Ectodermal cell (in vitro differentiated cells): ENCODE measurements around the gene ISL2.

Experiments
- H3K27ac ChIP-seq: 2 replicates; pipeline ENCODE4 v1.7.0; 2013; ENCODE audit warnings: mild to moderate bottlenecking, low read depth, low read length; ENCODE audit not compliant: insufficient read depth, poor library complexity, severe bottlenecking
- H3K27me3 ChIP-seq: 2 replicates; pipeline ENCODE4 v1.7.0; 2013; ENCODE audit warnings: mild to moderate bottlenecking, low read length; ENCODE audit not compliant: insufficient read depth, control insufficient read depth, poor library complexity, severe bottlenecking
- H3K36me3 ChIP-seq: one replicate; pipeline ENCODE4 v1.7.0; 2013; ENCODE audit warnings: low read length; ENCODE audit not compliant: control insufficient read depth, insufficient read depth
- H3K4me1 ChIP-seq: one replicate; pipeline ENCODE4 v1.7.0; 2013; ENCODE audit warnings: low read length; ENCODE audit not compliant: control insufficient read depth, insufficient read depth
- H3K4me3 ChIP-seq: 2 replicates; pipeline ENCODE4 v1.7.0; 2013; ENCODE audit warnings: low read depth, low read length, control low read depth; ENCODE audit not compliant: insufficient read depth
- H3K9me3 ChIP-seq: 2 replicates; pipeline ENCODE4 v1.7.0; 2013; ENCODE audit warnings: mild to moderate bottlenecking, low read length, moderate library complexity; ENCODE audit not compliant: control insufficient read depth
- WGBS, 2 experiments: methylation state at CpG; one replicate each; pipeline ENCODE4 v1.1.7; 2013; ENCODE audit warnings: missing lambda C conversion rate in 2 of 2; 5-methylcytosine and 5-hydroxymethylcytosine counted together

Gene ISL2

GRCh38 chr15:76327191-76328105 lies 9.1 kb upstream of the ISL2 start:
- Histone ChIP-seq H3K9me3 (no peaks in the 10 kb centered on the region), H3K4me1 (no peaks in the 10 kb centered on the region), H3K27ac (no peak overlapping the region), H3K27me3 (no peaks in the 10 kb centered on the region), H3K36me3 (no peaks in the 10 kb centered on the region), H3K4me3 (no peak overlapping the region)
- 84 to 85% methylated on average over 8 of the region's 8 CpGs for WGBS, 2 experiments

- Histone ChIP-seq H3K4me1 (no peaks in the 10 kb centered on the region), H3K27me3 (peaks cover 4% of the 10 kb centered on the region), H3K9me3 (no peaks in the 10 kb centered on the region), H3K27ac (no peak overlapping the region), H3K4me3 (no peak overlapping the region), H3K36me3 (no peaks in the 10 kb centered on the region)
- 90 to 92% methylated on average over 7 to 8 of the region's 8 CpGs for WGBS, 2 experiments
These were observed 8.4 kb upstream of the ISL2 start for GRCh38 chr15:76328106-76328696.

- 94 to 96% methylated on average over 4 of the region's 4 CpGs for WGBS, 2 experiments
- H3K4me3 ChIP-seq = no peak overlapping the region
- H3K27me3 ChIP-seq = peaks cover 11% of the 10 kb centered on the region
- no peaks in the 10 kb centered on the region for H3K4me1 ChIP-seq
- no peak overlapping the region for H3K27ac ChIP-seq
- no peaks in the 10 kb centered on the region for H3K36me3 ChIP-seq
- H3K9me3 ChIP-seq = no peaks in the 10 kb centered on the region
These were observed 7.6 kb upstream of the ISL2 start for GRCh38 chr15:76328958-76329357.

GRCh38 chr15:76330080-76330680 lies 6.4 kb upstream of the ISL2 start:
- H3K4me3 ChIP-seq = no peak overlapping the region
- H3K4me1 ChIP-seq = peaks cover 2% of the 10 kb centered on the region
- no peaks in the 10 kb centered on the region for H3K9me3 ChIP-seq
- H3K27me3 ChIP-seq = peaks cover 23% of the 10 kb centered on the region
- WGBS, 2 experiments = 75 to 78% methylated on average over 7 of the region's 7 CpGs
- no peaks in the 10 kb centered on the region for H3K36me3 ChIP-seq
- H3K27ac ChIP-seq = no peak overlapping the region

GRCh38 chr15:76332796-76333195 lies 3.8 kb upstream of the ISL2 start:
- Histone ChIP-seq H3K9me3 (no peaks in the 10 kb centered on the region), H3K27me3 (peaks cover 49% of the 10 kb centered on the region), H3K4me1 (peaks cover 15% of the 10 kb centered on the region), H3K27ac (no peak overlapping the region), H3K36me3 (no peaks in the 10 kb centered on the region), H3K4me3 (no peak overlapping the region)
- 86 to 92% methylated on average over 1 of the region's 1 CpG for WGBS, 2 experiments

DNA sequence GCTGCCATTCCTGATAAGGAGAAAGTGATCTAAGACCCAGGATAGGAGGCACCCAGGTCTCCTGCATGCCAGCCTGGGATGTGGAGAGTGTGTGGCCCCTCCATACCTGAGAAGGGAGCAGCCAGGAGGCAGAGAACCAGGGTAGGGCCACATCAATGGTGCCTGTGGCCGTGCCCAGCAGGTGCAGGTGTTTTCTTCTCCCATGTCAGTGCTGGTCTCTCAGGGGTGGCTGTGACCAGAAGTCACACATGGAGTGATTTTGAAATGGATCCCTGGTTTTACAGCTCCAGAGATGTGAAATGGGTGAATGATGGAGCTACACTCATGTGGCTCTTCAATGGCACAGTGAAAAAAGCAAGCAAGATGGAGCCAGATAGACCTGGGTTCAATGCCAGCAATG lies 3.3 kb upstream of the ISL2 start:
- no peaks in the 10 kb centered on the region for H3K9me3 ChIP-seq
- H3K4me3 ChIP-seq = no peak overlapping the region
- H3K36me3 ChIP-seq = no peaks in the 10 kb centered on the region
- H3K4me1 ChIP-seq = peaks cover 15% of the 10 kb centered on the region
- H3K27ac ChIP-seq = no peak overlapping the region
- 85 to 93% methylated on average over 1 of the region's 1 CpG for WGBS, 2 experiments
- H3K27me3 ChIP-seq = peaks cover 54% of the 10 kb centered on the region

DNA sequence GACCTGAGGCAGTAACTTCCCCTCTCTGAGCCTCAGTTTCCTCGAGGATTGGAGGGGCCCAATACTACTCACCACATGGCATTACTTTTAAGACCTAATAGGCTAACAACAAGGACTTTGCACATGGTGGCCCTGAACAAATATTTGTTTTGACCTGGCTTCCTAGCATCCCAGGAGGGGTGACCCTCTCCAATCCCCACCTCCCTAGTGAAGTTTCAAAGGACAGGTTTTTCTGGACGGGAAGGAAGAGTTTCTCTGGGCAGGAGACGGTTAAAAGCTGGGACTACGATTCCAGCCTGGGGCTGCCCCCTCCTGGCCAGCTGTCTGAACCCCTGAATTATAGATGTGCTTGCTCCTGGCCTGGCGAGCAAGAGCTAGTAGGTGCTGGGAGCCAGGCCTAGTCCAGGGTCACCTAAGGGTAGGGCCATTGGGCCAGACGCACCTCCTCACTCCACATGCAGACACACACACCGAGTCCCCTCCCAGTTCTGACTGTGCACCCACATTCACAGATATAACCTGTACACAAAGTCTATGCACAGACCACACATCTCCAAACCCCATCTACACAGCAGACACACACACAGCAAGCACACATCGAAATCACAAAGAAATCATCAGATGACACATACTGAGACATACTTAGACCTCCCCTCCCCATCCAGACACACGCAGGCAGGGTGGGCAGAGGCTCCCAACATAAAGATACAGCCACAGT lies 2.7 kb upstream of the ISL2 start:
- WGBS, 2 experiments = 46 to 49% methylated on average over 9 of the region's 9 CpGs
- no peak overlapping the region for H3K27ac ChIP-seq
- no peak overlapping the region for H3K4me3 ChIP-seq
- H3K9me3 ChIP-seq = no peaks in the 10 kb centered on the region
- H3K27me3 ChIP-seq = peaks cover 60% of the 10 kb centered on the region
- peaks cover 15% of the 10 kb centered on the region for H3K4me1 ChIP-seq
- no peaks in the 10 kb centered on the region for H3K36me3 ChIP-seq

GRCh38 chr15:76334438-76335306 lies 1.9 kb upstream of the ISL2 start:
- H3K36me3 ChIP-seq = no peaks in the 10 kb centered on the region
- H3K27me3 ChIP-seq = peaks cover 68% of the 10 kb centered on the region
- no peak overlapping the region for H3K27ac ChIP-seq
- no peaks in the 10 kb centered on the region for H3K9me3 ChIP-seq
- 39% methylated on average over 44 of the region's 44 CpGs for WGBS, 2 experiments
- peaks cover 18% of the 10 kb centered on the region for H3K4me1 ChIP-seq
- H3K4me3 ChIP-seq = no peak overlapping the region
